T follicular helper cell (primary cell): ENCODE data around the gene OR13C2.
"Not testable (repeated sequence)": the region's sequence is repeated elsewhere in the genome, so short reads cannot be mapped to it uniquely, and the experiment has no call there.

Experiments
- DNase-seq: peaks from one replicate; pipeline ENCODE4 v3.0.0-alpha.2; 2020; ENCODE audit warnings: low read depth
- total RNA-seq, 2 experiments: gene quantifications; one replicate each; lab custom pipeline; 2026; lab: John Stamatoyannopoulos, UW

OR13C2 gene
- 0 reads per million in 2 experiments for total RNA-seq

GRCh38 chr9:104605527-104605926 lies at the start of gene OR13C2:
Gene OR13C2 (minus strand): TSS chr9:104605627. CDS start chr9:104605627, 0 bp downstream.
- DNase-seq, result not testable (repeated sequence)

- DNase-seq, result no peak
These were observed 30.0 kb upstream of the OR13C2 start for GRCh38 chr9:104635456-104635855.

GRCh38 chr9:104633976-104634520 lies 28.6 kb upstream of the OR13C2 start:
- no peak for DNase-seq

- not testable (repeated sequence) for DNase-seq
These were observed 20.5 kb upstream of the OR13C2 start for GRCh38 chr9:104625964-104626363.

GRCh38 chr9:104618104-104618503 lies 12.7 kb upstream of the OR13C2 start, which contains the start of gene OR13C9:
Gene OR13C9 (minus strand): TSS chr9:104618204. CDS start chr9:104618204, 0 bp downstream.
- DNase-seq, result no peak

GRCh38 chr9:104617418-104617817 lies 12.0 kb upstream of the OR13C2 start:
- no peak for DNase-seq

- DNase-seq, result no peak
These were observed 5.8 kb upstream of the OR13C2 start for GRCh38 chr9:104611213-104611612.

- DNase-seq, result no peak
These were observed 2.9 kb upstream of the OR13C2 start for GRCh38 chr9:104608336-104608735.

GRCh38 chr9:104606152-104606551 lies 725 bp upstream of the OR13C2 start:
- no peak for DNase-seq

- no peak for DNase-seq
These were observed 626 bp downstream of the OR13C2 start for GRCh38 chr9:104604801-104605200.

- not testable (repeated sequence) for DNase-seq
These were observed 6.1 kb downstream of the OR13C2 start, which contains the start of gene OR13C5 for GRCh38 chr9:104599313-104599712. Gene OR13C5 (minus strand): TSS chr9:104599413. CDS start chr9:104599413, 0 bp downstream.

- not testable (repeated sequence) for DNase-seq
These were observed 6.7 kb downstream of the OR13C2 start for GRCh38 chr9:104598749-104599148.

- DNase-seq, result no peak
These were observed 15.8 kb downstream of the OR13C2 start for GRCh38 chr9:104589626-104590025.

GRCh38 chr9:104586496-104587180 lies 18.8 kb downstream of the OR13C2 start:
- DNase-seq, result no peak

GRCh38 chr9:104580562-104580961 lies 24.9 kb downstream of the OR13C2 start:
- no peak for DNase-seq

GRCh38 chr9:104577263-104577662 lies 28.2 kb downstream of the OR13C2 start:
- DNase-seq, result no peak

GRCh38 chr9:104575456-104575855 lies 30.0 kb downstream of the OR13C2 start:
- no peak for DNase-seq

GRCh38 chr9:104572612-104573011 lies 32.8 kb downstream of the OR13C2 start:
- no peak for DNase-seq

- no peak for DNase-seq
These were observed 36.6 kb downstream of the OR13C2 start, which contains the start of gene OR13C8 for GRCh38 chr9:104568868-104569267. Gene OR13C8 (plus strand): TSS chr9:104569168. CDS start chr9:104569168, 0 bp downstream.

GRCh38 chr9:104564358-104564757 lies 41.1 kb downstream of the OR13C2 start:
- DNase-seq, result no peak

- no peak for DNase-seq
These were observed 48.4 kb downstream of the OR13C2 start for GRCh38 chr9:104556830-104557634.

- DNase-seq, result no peak
These were observed 49.9 kb downstream of the OR13C2 start for GRCh38 chr9:104555521-104555920.
